GM21723 (cell line): ENCODE results near the gene MT1M.
"Not testable (repeated sequence)": the region's sequence is repeated elsewhere in the genome, so short reads cannot be mapped to it uniquely, and the experiment has no call there.

Experiments used
- ATAC-seq: cut with Tn5 transposase; IDR thresholded peaks from one replicate; pipeline ENCODE4 v1.9.1; 2021; ENCODE audit warnings: mild to moderate bottlenecking, moderate library complexity; ENCODE audit not compliant: unreplicated experiment

Gene MT1M

DNA sequence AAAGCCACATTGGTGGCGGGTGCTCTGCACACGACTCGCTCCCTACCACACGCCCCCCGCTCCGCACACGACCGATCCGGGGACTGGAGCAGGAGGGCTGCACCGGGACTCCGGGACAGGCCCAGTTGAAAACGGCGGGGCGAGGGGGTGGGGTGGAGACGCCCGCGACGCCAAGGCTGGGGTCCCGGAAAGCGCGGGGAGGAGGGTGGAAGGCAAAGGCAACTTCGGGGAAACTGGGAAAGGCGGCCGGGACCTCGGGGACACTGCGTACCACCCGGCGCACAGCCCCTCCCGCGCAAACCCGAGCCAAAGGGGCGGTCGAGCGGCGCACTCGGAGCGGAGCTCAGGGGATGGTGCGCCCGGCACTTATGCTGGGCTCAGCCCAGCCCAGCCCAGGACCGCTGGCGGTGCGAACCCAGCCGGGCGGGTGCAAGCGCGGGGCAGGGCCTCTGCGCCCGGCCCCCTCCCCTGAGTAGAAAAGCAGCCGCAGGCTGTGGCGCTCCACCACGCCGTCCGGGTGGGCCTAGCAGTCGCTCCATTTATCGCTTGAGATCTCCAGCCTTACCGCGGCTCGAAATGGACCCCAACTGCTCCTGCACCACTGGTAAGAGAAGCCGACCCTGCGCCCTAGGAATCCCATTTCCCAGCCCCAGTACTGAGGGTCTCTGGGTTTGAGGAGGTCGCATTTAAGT is at the start of gene MT1M:
MT1M (plus strand) TSS at position 504 of the 692 bp plus-strand sequence; CDS start at position 577, 73 bp downstream.
- no peak for ATAC-seq

DNA sequence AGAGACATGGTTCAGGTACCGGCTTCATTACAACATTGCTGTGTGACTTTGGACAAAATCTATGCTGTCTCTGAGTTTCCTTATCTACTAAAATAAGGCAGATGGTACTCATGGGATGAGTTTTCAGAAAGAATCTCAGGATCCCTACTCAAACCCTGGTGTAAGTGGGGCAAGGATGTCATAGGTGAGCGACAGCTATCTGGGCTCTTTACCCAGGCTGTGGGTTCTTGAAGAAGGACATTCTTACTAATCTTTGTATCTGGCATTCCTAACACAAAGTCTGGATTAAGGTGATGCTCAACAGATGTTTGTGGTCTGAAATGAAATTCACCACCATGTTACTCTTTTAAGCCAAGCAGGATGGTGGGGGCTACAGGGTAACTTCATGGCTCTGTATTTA is 49.5 kb upstream of the MT1M start:
- ATAC-seq = not testable (repeated sequence)

- ATAC-seq = no peak
These were observed 48.9 kb upstream of the MT1M start for GRCh38 chr16:56583351-56584168.

DNA sequence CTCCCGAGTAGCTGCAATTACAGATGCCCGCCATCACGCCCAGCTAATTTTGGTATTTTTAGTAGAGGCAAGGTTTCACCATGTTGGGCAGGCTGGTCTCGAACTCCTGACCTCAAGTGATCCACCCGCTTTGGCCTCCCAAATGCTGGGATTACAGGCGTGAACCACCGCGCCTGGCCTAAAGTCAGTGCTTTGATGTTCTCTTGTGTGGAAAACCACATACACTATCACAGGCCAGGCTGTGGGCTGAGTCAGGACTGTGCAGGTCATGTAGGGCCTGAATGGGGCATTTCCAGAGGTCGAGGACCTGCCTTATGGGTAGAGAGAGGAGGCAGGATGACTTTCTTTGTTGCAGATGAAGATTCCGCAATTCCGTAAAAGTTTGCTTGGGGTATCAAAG is 48.2 kb upstream of the MT1M start:
- no peak for ATAC-seq

- ATAC-seq = no peak
These were observed 43.7 kb upstream of the MT1M start for GRCh38 chr16:56588781-56589140.

- ATAC-seq = no peak
These were observed 43.1 kb upstream of the MT1M start, which contains the start of gene MT3 for GRCh38 chr16:56589141-56590039. TSS of gene MT3 (plus strand) at chr16:56589528. CDS start at chr16:56589591, 63 bp downstream.

GRCh38 chr16:56591377-56592060 is 40.9 kb upstream of the MT1M start:
- ATAC-seq = no peak

- no peak for ATAC-seq
These were observed 38.7 kb upstream of the MT1M start for GRCh38 chr16:56593573-56594291.

GRCh38 chr16:56594292-56594619 is 38.2 kb upstream of the MT1M start:
- ATAC-seq = no peak

GRCh38 chr16:56600398-56600999 is 32.0 kb upstream of the MT1M start:
- ATAC-seq = no peak

- ATAC-seq = no peak
These were observed 31.1 kb upstream of the MT1M start for GRCh38 chr16:56601325-56601724.

DNA sequence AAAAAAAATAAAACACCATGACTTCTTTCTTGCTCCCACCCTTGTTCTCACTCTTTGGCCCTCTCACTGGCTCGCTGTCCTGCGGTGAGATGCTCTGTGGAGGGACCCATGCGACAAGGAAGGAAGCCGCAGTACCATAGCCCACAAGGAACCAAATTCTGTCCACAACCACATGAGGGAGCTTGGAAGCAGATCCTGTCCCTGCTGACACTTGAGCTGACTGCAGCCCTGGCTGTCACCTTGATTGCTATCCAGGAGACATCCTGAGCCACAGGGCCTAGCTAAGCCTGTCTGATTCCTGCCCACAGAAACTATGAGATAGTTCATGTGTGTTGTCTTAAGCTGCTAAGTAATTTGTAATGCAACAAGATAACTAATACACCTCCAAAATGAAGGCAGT is 28.9 kb upstream of the MT1M start:
- ATAC-seq = no peak

DNA sequence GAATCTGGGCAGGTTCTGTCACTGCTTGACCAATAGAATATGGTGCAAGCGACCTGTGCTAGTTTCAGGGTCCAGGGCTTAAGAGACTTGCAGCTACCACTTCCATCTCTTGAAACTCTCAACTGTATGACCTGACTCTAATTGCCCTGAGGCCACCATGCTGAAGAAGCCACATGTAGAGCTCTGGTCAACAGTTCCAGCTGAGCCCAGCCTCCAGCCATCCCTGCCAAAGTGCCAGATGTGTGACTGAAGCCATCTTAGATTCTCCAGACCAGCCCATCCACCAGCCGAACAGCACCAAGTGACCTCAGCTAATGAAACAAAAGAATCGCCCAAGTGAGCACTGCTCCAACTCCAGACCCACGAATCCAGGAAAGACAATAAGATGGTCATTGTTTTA is 27.5 kb upstream of the MT1M start:
- ATAC-seq = no peak

- no peak for ATAC-seq
These were observed 27.0 kb upstream of the MT1M start for GRCh38 chr16:56605475-56605874.

- no peak for ATAC-seq
These were observed 26.4 kb upstream of the MT1M start for GRCh38 chr16:56606071-56606475.

DNA sequence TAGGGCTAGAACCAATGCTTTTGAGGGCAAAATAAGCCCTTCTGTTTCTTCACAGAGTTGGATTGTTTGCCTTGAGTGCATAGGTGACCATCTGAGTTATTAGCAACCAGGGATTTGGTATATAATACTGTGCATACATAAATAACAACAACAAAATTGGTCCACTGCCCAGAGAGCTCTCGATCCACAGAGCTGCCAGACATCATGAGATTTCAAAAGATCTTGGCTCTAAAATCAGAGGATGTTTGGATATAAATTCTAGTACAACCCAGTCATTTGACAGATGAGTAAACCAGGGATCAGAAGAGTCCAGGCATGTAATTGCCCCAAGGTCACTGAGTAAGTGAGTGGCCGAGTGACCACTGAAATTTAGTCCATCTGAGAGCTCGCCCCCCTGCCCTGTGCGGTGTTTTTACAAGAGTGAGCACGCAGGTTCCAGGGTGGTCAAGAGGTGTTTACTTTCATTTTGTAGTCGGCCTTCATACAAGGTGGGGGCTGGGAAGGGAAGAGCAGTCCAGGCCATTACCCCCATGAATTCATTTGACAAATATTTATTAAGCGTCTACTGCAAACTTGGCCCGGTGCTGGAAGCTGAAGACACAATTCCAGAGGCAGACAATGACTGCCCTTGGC is 25.9 kb upstream of the MT1M start:
- ATAC-seq = no peak

- no peak for ATAC-seq
These were observed 25.3 kb upstream of the MT1M start for GRCh38 chr16:56607109-56607618.

- no peak for ATAC-seq
These were observed 24.8 kb upstream of the MT1M start for GRCh38 chr16:56607675-56608042.
